ENCODE measurements around the gene ACYP1.
A peak's percentile ranks its signal among the peaks of the same experiment; 100 is the strongest.

The ACYP1 gene

GRCh38 chr14:75090353-75090752 is 26.5 kb upstream of the ACYP1 start:
- no peak overlapping the region for H3K27ac ChIP-seq (ENCODE audit: low read depth, low read length)

GRCh38 chr14:75088566-75089373 is 24.9 kb upstream of the ACYP1 start:
- H3K36me3 ChIP-seq (ENCODE audit: insufficient read depth, low read length), result peaks cover 29% of the 10 kb centered on the region
- H3K79me2 ChIP-seq (ENCODE audit: control insufficient read depth, insufficient read depth, low read length, unreplicated experiment), result no peaks in the 10 kb centered on the region
- H3K27me3 ChIP-seq (ENCODE audit: insufficient read depth, low read length), result no peaks in the 10 kb centered on the region
- no peak overlapping the region for H2AFZ ChIP-seq (ENCODE audit: low read length, unreplicated experiment)
- no peaks in the 10 kb centered on the region for H3K4me1 ChIP-seq (ENCODE audit: control insufficient read depth, insufficient read depth, low read length, unreplicated experiment)
- H3K4me3 ChIP-seq (ENCODE audit: low read depth, low read length), result no peak overlapping the region
- no peak overlapping the region for H3K27ac ChIP-seq (ENCODE audit: low read depth, low read length)

More at GRCh38 chr14:75090353-75090752, 26.5 kb upstream of the ACYP1 start:
- Histone ChIP-seq H2AFZ (ENCODE audit: low read length, unreplicated experiment) (no peak overlapping the region), H3K36me3 (ENCODE audit: insufficient read depth, low read length) (peaks cover 33% of the 10 kb centered on the region), H3K79me2 (ENCODE audit: control insufficient read depth, insufficient read depth, low read length, unreplicated experiment) (no peaks in the 10 kb centered on the region), H3K4me1 (ENCODE audit: control insufficient read depth, insufficient read depth, low read length, unreplicated experiment) (peaks cover 4% of the 10 kb centered on the region), H3K4me3 (ENCODE audit: low read depth, low read length) (no peak overlapping the region), H3K27me3 (ENCODE audit: insufficient read depth, low read length) (no peaks in the 10 kb centered on the region)

DNA sequence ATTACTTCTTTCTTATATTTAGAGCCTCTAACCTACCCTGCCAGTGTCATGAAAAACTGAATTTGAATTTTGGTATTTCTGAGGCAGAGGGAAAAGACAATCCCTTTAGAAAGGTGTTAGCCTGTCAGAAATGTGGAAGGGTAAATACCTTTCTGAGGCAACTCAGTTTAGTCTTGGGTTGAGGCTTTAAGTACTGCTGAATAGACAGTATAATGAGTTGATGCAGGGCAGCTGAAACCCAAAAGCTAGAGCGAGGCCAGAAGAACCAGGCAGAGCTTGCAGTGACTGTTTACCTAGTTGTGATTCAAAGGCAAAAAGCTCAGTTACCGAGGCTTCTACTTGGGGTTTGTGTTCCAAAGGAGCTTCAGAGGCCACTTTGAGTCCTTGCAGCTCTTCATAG is 24.3 kb upstream of the ACYP1 start:
- H3K79me2 ChIP-seq (ENCODE audit: control insufficient read depth, insufficient read depth, low read length, unreplicated experiment), result no peaks in the 10 kb centered on the region
- H3K4me1 ChIP-seq (ENCODE audit: control insufficient read depth, insufficient read depth, low read length, unreplicated experiment), result no peaks in the 10 kb centered on the region
- H2AFZ ChIP-seq (ENCODE audit: low read length, unreplicated experiment), result no peak overlapping the region
- H3K4me3 ChIP-seq (ENCODE audit: low read depth, low read length), result no peak overlapping the region
- peaks cover 29% of the 10 kb centered on the region for H3K36me3 ChIP-seq (ENCODE audit: insufficient read depth, low read length)
- no peaks in the 10 kb centered on the region for H3K27me3 ChIP-seq (ENCODE audit: insufficient read depth, low read length)
- no peak overlapping the region for H3K27ac ChIP-seq (ENCODE audit: low read depth, low read length)

GRCh38 chr14:75084513-75084912 is 20.7 kb upstream of the ACYP1 start:
- Histone ChIP-seq H3K27me3 (ENCODE audit: insufficient read depth, low read length) (no peaks in the 10 kb centered on the region), H3K4me3 (ENCODE audit: low read depth, low read length) (no peak overlapping the region), H2AFZ (ENCODE audit: low read length, unreplicated experiment) (no peak overlapping the region), H3K4me1 (ENCODE audit: control insufficient read depth, insufficient read depth, low read length, unreplicated experiment) (no peaks in the 10 kb centered on the region), H3K36me3 (ENCODE audit: insufficient read depth, low read length) (peaks cover 23% of the 10 kb centered on the region), H3K27ac (ENCODE audit: low read depth, low read length) (no peak overlapping the region), H3K79me2 (ENCODE audit: control insufficient read depth, insufficient read depth, low read length, unreplicated experiment) (no peaks in the 10 kb centered on the region)

DNA sequence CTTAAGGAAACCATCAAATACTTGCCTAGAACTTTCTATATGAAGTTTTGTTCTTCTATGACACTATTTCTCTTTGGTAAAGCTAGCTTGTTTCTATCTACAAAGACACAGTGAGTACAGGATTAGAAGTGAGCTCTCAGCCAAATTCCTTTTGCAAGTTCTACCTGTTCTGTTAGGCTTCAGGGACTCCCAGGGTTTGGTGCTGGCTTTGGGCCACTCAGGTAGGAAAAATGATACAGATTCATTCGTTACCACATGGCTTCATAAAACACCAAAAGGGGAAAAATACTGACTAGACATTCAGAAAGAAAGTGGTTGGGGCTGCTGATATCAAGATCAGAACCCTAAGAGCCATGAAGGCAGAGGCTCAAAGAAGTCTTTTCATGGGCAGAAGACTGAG is 19.4 kb upstream of the ACYP1 start:
- H3K79me2 ChIP-seq (ENCODE audit: control insufficient read depth, insufficient read depth, low read length, unreplicated experiment), result no peaks in the 10 kb centered on the region
- H3K4me3 ChIP-seq (ENCODE audit: low read depth, low read length), result no peak overlapping the region
- H3K27me3 ChIP-seq (ENCODE audit: insufficient read depth, low read length), result no peaks in the 10 kb centered on the region
- no peak overlapping the region for H3K27ac ChIP-seq (ENCODE audit: low read depth, low read length)
- no peaks in the 10 kb centered on the region for H3K4me1 ChIP-seq (ENCODE audit: control insufficient read depth, insufficient read depth, low read length, unreplicated experiment)
- H2AFZ ChIP-seq (ENCODE audit: low read length, unreplicated experiment), result no peak overlapping the region
- H3K36me3 ChIP-seq (ENCODE audit: insufficient read depth, low read length), result peaks cover 23% of the 10 kb centered on the region

DNA sequence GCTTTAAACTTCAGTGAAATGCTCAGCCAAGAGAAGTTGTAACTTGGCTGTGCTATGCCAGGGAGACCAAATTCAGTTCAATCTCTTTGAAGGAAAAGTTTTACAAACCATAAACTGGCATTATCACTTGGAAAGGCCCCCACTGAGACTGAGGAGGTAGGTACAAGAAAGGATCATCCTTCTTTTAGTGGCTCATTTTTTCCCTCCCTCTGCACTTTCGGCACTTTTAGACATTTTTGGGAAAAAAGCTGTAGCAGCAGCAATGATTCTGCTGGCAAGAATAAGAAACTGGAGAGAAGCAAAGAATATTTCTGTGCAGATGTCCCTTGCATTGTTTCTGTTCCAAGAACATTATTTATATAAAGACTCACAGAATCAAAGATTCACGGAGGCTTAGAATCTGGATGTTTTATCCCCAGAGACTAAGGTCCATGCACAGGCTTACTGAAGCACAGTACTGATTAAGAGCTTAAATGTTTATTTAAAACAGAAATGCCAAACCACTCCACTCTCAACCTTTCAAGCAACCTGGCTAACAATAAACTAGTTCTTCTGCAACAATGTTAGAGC is 17.9 kb upstream of the ACYP1 start:
- H3K4me3 ChIP-seq (ENCODE audit: low read depth, low read length), result no peak overlapping the region
- no peaks in the 10 kb centered on the region for H3K79me2 ChIP-seq (ENCODE audit: control insufficient read depth, insufficient read depth, low read length, unreplicated experiment)
- no peaks in the 10 kb centered on the region for H3K27me3 ChIP-seq (ENCODE audit: insufficient read depth, low read length)
- H2AFZ ChIP-seq (ENCODE audit: low read length, unreplicated experiment), result no peak overlapping the region
- peaks cover 11% of the 10 kb centered on the region for H3K36me3 ChIP-seq (ENCODE audit: insufficient read depth, low read length)
- H3K4me1 ChIP-seq (ENCODE audit: control insufficient read depth, insufficient read depth, low read length, unreplicated experiment), result no peaks in the 10 kb centered on the region
- no peak overlapping the region for H3K27ac ChIP-seq (ENCODE audit: low read depth, low read length)

DNA sequence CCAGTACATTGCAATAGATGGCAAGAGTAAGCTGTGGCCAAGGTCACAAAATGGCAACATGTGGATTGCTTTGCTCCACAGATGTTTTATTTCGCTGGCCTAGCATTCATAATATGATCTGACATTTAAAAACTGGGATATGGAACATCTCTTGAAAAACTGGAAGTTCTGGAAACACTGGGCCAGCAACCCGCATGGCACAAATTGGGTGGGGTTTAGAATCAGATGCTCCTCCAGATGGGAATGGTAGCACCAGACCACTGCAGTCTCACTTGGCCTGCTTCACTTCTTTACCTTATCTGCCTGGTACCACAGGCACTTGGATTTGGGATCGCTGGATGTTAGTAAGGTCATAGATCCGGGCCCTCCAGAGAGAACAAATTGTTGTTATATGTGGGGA is 15.7 kb upstream of the ACYP1 start:
- Histone ChIP-seq H3K4me1 (ENCODE audit: control insufficient read depth, insufficient read depth, low read length, unreplicated experiment) (no peaks in the 10 kb centered on the region), H3K36me3 (ENCODE audit: insufficient read depth, low read length) (0 out of 2 replicates have a peak, but pooled peaks cover 4% of the 10 kb centered on the region), H2AFZ (ENCODE audit: low read length, unreplicated experiment) (no peak overlapping the region), H3K79me2 (ENCODE audit: control insufficient read depth, insufficient read depth, low read length, unreplicated experiment) (no peaks in the 10 kb centered on the region), H3K27ac (ENCODE audit: low read depth, low read length) (no peak overlapping the region), H3K27me3 (ENCODE audit: insufficient read depth, low read length) (no peaks in the 10 kb centered on the region), H3K4me3 (ENCODE audit: low read depth, low read length) (no peak overlapping the region)

- H3K27me3 ChIP-seq (ENCODE audit: insufficient read depth, low read length), result no peaks in the 10 kb centered on the region
- no peak overlapping the region for H2AFZ ChIP-seq (ENCODE audit: low read length, unreplicated experiment)
- no peak overlapping the region for H3K4me3 ChIP-seq (ENCODE audit: low read depth, low read length)
- no peaks in the 10 kb centered on the region for H3K79me2 ChIP-seq (ENCODE audit: control insufficient read depth, insufficient read depth, low read length, unreplicated experiment)
- H3K4me1 ChIP-seq (ENCODE audit: control insufficient read depth, insufficient read depth, low read length, unreplicated experiment), result no peaks in the 10 kb centered on the region
- no peak overlapping the region for H3K27ac ChIP-seq (ENCODE audit: low read depth, low read length)
- H3K36me3 ChIP-seq (ENCODE audit: insufficient read depth, low read length), result no peaks in the 10 kb centered on the region
Measured at GRCh38 chr14:75077794-75078193, 14.0 kb upstream of the ACYP1 start.

GRCh38 chr14:75070383-75070782 is 6.6 kb upstream of the ACYP1 start:
- no peak overlapping the region for H3K27ac ChIP-seq (ENCODE audit: low read depth, low read length)
- no peak overlapping the region for H2AFZ ChIP-seq (ENCODE audit: low read length, unreplicated experiment)
- H3K27me3 ChIP-seq (ENCODE audit: insufficient read depth, low read length), result no peaks in the 10 kb centered on the region
- peaks cover 16% of the 10 kb centered on the region for H3K4me1 ChIP-seq (ENCODE audit: control insufficient read depth, insufficient read depth, low read length, unreplicated experiment)
- H3K36me3 ChIP-seq (ENCODE audit: insufficient read depth, low read length), result no peaks in the 10 kb centered on the region
- peaks cover 21% of the 10 kb centered on the region for H3K79me2 ChIP-seq (ENCODE audit: control insufficient read depth, insufficient read depth, low read length, unreplicated experiment)
- no peak overlapping the region for H3K4me3 ChIP-seq (ENCODE audit: low read depth, low read length)

GRCh38 chr14:75069811-75070145 is 6.0 kb upstream of the ACYP1 start:
- Histone ChIP-seq H3K4me3 (ENCODE audit: low read depth, low read length) (peak overlapping the region; percentile 93), H3K27me3 (ENCODE audit: insufficient read depth, low read length) (no peaks in the 10 kb centered on the region), H3K4me1 (ENCODE audit: control insufficient read depth, insufficient read depth, low read length, unreplicated experiment) (peaks cover 16% of the 10 kb centered on the region), H3K79me2 (ENCODE audit: control insufficient read depth, insufficient read depth, low read length, unreplicated experiment) (peaks cover 21% of the 10 kb centered on the region), H3K36me3 (ENCODE audit: insufficient read depth, low read length) (no peaks in the 10 kb centered on the region), H2AFZ (ENCODE audit: low read length, unreplicated experiment) (peak overlapping the region; percentile 47), H3K27ac (ENCODE audit: low read depth, low read length) (peak overlapping the region; percentile 87)
